ENCODE measurements around the gene SSBP3. TPM values are rescaled to one million over a fixed set of nuclear protein-coding genes. Genes with fewer than 3 reads are reported as not detected.

Gene SSBP3
- total and polyA plus RNA-seq, 4 donors, result 7.7 to 24.7 (median 17.3) TPM

DNA sequence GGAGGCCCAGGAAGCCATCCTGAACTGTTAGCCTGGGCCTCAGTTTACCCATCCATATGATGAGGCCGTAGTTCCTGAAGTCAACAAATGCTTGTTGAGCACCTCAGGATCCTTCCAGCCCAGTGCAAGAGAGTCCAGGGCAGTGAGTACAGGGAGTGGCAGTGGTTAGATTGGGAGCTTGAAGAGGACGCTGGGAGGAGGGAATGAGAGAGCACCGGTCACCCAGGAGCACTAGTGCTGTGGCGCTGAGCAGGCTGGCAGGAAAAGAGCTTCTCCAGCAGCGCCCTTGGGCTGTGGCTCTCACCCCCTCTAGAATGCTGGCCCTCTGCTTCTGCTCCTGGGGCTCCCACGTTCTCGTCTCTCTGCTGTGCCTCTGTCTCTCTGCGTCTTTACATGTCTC lies 10.2 kb upstream of the SSBP3 start (continued):
- TF ChIP-seq, protein P1, sequence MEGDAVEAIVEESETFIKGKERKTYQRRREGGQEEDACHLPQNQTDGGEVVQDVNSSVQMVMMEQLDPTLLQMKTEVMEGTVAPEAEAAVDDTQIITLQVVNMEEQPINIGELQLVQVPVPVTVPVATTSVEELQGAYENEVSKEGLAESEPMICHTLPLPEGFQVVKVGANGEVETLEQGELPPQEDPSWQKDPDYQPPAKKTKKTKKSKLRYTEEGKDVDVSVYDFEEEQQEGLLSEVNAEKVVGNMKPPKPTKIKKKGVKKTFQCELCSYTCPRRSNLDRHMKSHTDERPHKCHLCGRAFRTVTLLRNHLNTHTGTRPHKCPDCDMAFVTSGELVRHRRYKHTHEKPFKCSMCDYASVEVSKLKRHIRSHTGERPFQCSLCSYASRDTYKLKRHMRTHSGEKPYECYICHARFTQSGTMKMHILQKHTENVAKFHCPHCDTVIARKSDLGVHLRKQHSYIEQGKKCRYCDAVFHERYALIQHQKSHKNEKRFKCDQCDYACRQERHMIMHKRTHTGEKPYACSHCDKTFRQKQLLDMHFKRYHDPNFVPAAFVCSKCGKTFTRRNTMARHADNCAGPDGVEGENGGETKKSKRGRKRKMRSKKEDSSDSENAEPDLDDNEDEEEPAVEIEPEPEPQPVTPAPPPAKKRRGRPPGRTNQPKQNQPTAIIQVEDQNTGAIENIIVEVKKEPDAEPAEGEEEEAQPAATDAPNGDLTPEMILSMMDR (IDR thresholded peaks at IDR 0.05; ENCODE audit: low read depth, low read length, missing input control), result no peak

DNA sequence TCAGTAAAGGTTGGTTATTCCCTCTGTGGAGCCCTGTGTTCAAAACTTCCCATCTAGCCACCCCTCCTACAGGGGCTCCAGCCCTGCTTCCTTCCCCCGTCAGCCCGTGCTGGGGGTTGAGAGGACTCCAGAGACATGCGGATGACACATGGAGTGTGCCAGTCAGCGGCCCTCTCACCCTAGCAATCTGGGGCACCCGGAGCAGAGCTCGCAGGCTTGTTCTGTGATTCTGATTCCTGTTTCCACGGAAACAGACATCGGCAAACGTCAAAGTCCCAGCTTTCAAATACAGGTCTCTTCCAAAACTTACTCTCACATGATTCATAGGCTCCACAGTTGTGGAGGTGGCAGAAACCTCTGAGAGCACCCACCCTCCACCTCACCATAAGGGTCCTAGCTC lies 9.8 kb upstream of the SSBP3 start:
- H3K9me3 ChIP-seq (ENCODE audit: control insufficient read depth in 4 of 4, low read length in 3 of 4), result no peaks in the 10 kb centered on the region
- no peaks in the 10 kb centered on the region for H3K36me3 ChIP-seq (ENCODE audit: control insufficient read depth in 4 of 4, insufficient read depth in 3 of 4, low read depth in 1 of 4, low read length in 3 of 4)
- H3K4me3 ChIP-seq (ENCODE audit: low read depth in 1 of 3, low read length in 3 of 3), result no peak overlapping the region
- WGBS, result 79% methylated on average over 9 of the region's 9 CpGs
- no peaks in the 10 kb centered on the region for H3K4me1 ChIP-seq (ENCODE audit: control insufficient read depth in 4 of 4, insufficient read depth in 4 of 4, low read length in 3 of 4)
- TF ChIP-seq SP1 (IDR thresholded peaks at IDR 0.05) (no peak), EGR1 (IDR thresholded peaks at IDR 0.05; ENCODE audit: low read depth in 2 of 2) (no peak), YY1 (IDR thresholded peaks at IDR 0.05) (no peak), HNF4G (IDR thresholded peaks at IDR 0.05) (no peak), FOXA1 (IDR thresholded peaks at IDR 0.05) (no peak), RAD21 (IDR thresholded peaks at IDR 0.05) (no peak), RXRA (IDR thresholded peaks at IDR 0.05) (no peak), TAF1 (conservative IDR thresholded peaks at IDR 0.05) (no peak), FOXA2 (IDR thresholded peaks at IDR 0.05) (no peak), HNF4A (conservative IDR thresholded peaks at IDR 0.05) (no peak), GABPA (IDR thresholded peaks at IDR 0.05 in 1 of 2, conservative IDR thresholded peaks at IDR 0.05 in 1 of 2) (no peak), NR2F2 (IDR thresholded peaks at IDR 0.05) (no peak), JUND (IDR thresholded peaks at IDR 0.05) (no peak)
- TF ChIP-seq, protein P2, sequence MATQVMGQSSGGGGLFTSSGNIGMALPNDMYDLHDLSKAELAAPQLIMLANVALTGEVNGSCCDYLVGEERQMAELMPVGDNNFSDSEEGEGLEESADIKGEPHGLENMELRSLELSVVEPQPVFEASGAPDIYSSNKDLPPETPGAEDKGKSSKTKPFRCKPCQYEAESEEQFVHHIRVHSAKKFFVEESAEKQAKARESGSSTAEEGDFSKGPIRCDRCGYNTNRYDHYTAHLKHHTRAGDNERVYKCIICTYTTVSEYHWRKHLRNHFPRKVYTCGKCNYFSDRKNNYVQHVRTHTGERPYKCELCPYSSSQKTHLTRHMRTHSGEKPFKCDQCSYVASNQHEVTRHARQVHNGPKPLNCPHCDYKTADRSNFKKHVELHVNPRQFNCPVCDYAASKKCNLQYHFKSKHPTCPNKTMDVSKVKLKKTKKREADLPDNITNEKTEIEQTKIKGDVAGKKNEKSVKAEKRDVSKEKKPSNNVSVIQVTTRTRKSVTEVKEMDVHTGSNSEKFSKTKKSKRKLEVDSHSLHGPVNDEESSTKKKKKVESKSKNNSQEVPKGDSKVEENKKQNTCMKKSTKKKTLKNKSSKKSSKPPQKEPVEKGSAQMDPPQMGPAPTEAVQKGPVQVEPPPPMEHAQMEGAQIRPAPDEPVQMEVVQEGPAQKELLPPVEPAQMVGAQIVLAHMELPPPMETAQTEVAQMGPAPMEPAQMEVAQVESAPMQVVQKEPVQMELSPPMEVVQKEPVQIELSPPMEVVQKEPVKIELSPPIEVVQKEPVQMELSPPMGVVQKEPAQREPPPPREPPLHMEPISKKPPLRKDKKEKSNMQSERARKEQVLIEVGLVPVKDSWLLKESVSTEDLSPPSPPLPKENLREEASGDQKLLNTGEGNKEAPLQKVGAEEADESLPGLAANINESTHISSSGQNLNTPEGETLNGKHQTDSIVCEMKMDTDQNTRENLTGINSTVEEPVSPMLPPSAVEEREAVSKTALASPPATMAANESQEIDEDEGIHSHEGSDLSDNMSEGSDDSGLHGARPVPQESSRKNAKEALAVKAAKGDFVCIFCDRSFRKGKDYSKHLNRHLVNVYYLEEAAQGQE (IDR thresholded peaks at IDR 0.05), result no peak
- TF ChIP-seq, protein P1 (IDR thresholded peaks at IDR 0.05; ENCODE audit: low read depth, low read length, missing input control), result no peak
- TF ChIP-seq, protein P3, sequence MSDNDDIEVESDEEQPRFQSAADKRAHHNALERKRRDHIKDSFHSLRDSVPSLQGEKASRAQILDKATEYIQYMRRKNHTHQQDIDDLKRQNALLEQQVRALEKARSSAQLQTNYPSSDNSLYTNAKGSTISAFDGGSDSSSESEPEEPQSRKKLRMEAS (IDR thresholded peaks at IDR 0.05), result no peak
- TF ChIP-seq, protein P4, sequence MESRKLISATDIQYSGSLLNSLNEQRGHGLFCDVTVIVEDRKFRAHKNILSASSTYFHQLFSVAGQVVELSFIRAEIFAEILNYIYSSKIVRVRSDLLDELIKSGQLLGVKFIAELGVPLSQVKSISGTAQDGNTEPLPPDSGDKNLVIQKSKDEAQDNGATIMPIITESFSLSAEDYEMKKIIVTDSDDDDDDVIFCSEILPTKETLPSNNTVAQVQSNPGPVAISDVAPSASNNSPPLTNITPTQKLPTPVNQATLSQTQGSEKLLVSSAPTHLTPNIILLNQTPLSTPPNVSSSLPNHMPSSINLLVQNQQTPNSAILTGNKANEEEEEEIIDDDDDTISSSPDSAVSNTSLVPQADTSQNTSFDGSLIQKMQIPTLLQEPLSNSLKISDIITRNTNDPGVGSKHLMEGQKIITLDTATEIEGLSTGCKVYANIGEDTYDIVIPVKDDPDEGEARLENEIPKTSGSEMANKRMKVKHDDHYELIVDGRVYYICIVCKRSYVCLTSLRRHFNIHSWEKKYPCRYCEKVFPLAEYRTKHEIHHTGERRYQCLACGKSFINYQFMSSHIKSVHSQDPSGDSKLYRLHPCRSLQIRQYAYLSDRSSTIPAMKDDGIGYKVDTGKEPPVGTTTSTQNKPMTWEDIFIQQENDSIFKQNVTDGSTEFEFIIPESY (IDR thresholded peaks at IDR 0.05), result no peak
- TF ChIP-seq, protein P5, sequence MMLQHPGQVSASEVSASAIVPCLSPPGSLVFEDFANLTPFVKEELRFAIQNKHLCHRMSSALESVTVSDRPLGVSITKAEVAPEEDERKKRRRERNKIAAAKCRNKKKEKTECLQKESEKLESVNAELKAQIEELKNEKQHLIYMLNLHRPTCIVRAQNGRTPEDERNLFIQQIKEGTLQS (IDR thresholded peaks at IDR 0.05), result no peak
- no peak overlapping the region for H3K9ac ChIP-seq (ENCODE audit: low read depth in 1 of 2, low read length in 2 of 2)
- no peak for DNase-seq (ENCODE audit: low spot score)
- H3K27me3 ChIP-seq (ENCODE audit: control insufficient read depth in 4 of 4, insufficient read depth in 4 of 4, low read length in 3 of 4), result no peaks in the 10 kb centered on the region
- H3K27ac ChIP-seq (ENCODE audit: low read depth in 1 of 2, low read length in 2 of 2), result no peak overlapping the region

Measured in liver (tissue), 9 donors.